AG10803 (cell line): ENCODE data around the gene N4BP3.

Source experiments
- DNase-seq: peaks from one replicate; pipeline ENCODE4 v3.0.0; 2010; ENCODE audit warnings: low read depth
- H3K4me3 ChIP-seq: 2 replicates; pipeline ENCODE4 v1.5.1; 2011; ENCODE audit warnings: mild to moderate bottlenecking, low read length, control low read depth
- TF ChIP-seq, protein P1 (sequence below): conservative IDR thresholded peaks from 2 replicates; pipeline ENCODE4 v1.5.1; 2011; ENCODE audit warnings: mild to moderate bottlenecking, low read length, control low read depth, inconsistent platforms

Gene N4BP3

DNA sequence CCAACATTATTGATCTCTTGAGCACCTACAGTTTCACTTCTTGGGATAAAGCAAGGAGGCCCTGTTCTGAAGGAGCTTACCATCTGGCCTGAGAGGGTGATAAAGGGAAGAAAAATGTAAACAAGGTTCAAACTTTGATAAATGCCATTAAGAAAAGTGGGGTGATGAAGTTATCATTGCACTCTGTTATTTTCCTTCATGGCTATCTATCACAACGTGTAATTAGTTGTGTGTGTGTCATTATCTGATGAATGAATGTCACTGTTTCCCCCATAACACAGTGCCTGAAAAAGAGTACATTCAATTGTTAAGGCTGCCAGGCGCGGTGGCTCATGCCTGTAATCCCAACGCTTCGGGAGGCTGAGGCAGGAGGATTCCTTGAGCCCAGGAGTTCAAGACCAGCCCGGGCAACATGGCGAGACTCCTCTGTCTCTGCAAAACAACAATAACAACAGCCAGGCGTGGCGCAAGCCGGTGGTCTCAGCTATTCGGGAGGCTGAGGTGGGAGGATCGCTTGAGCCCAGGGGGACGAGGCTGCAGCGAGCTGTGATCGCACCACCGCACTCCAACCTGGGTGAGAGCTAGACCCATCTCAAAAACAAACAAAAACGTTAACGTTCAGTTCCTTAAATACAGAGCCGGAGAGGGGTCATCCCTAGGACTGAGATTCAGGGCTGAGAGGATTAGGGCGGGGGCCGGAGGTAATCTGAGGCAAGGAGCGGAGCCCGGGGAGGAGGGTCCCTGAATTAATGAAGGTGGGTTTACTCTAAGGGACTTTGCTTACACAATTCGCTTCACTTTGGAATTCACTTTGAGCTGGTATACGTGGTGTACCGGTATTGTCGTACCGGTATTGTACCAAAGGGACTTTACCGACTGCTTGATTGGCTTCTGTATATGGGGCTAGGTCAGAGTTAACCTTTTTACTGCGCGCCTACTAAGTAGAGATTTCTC, 39.4 kb downstream of the N4BP3 start:
- H3K4me3 ChIP-seq: peak overlapping the region; percentile 84
- TF ChIP-seq, protein P1, sequence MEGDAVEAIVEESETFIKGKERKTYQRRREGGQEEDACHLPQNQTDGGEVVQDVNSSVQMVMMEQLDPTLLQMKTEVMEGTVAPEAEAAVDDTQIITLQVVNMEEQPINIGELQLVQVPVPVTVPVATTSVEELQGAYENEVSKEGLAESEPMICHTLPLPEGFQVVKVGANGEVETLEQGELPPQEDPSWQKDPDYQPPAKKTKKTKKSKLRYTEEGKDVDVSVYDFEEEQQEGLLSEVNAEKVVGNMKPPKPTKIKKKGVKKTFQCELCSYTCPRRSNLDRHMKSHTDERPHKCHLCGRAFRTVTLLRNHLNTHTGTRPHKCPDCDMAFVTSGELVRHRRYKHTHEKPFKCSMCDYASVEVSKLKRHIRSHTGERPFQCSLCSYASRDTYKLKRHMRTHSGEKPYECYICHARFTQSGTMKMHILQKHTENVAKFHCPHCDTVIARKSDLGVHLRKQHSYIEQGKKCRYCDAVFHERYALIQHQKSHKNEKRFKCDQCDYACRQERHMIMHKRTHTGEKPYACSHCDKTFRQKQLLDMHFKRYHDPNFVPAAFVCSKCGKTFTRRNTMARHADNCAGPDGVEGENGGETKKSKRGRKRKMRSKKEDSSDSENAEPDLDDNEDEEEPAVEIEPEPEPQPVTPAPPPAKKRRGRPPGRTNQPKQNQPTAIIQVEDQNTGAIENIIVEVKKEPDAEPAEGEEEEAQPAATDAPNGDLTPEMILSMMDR: no peak
- DNase-seq: no peak

DNA sequence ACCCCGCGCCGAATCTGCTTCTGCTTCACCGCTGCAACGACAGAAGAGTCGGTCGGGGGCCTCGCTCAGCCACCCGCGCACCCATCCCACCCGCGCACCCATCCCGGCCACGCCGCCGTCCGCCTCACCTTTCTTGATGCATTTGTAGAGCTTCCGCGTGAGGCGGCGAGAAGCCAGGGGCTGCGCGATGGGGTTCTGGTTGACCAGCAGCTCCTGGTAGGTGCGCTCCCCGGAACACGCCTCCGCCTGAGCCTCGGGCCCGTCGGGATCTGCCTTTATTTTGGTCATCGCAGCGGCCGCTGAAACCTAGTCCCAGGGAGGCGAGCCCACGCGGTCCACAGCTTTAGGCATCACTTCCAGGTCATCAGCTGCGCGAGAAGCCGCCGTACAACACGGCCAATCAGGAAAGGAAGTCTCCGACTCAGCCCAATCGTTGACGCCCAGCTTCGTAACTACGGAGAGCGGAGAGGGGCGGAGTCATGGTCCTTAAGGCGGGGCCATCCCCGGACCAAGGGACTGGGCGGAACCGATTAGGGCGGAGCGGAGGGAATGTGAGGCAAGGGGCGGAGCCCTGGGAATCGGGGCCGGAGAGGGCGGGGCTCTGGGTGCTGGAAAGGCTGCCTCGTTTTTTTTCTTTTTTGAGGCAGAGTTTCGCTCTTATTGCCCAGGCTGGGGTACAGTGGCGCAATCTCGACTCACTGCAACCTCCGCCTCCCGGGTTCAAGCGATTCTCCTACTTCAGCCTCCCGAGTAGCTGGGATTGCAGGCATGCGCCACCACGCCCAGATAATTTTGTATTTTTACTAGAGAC, 40.4 kb downstream of the N4BP3 start, which contains the start of gene NHP2:
Gene NHP2 (minus strand): TSS at position 356 of the 811 bp plus-strand sequence. CDS start 68 bp downstream, at position 288.
- peak; percentile 98 for DNase-seq
- TF ChIP-seq, protein P1: no peak
- H3K4me3 ChIP-seq: peak within 1 kb of the TSS; percentile 84

DNA sequence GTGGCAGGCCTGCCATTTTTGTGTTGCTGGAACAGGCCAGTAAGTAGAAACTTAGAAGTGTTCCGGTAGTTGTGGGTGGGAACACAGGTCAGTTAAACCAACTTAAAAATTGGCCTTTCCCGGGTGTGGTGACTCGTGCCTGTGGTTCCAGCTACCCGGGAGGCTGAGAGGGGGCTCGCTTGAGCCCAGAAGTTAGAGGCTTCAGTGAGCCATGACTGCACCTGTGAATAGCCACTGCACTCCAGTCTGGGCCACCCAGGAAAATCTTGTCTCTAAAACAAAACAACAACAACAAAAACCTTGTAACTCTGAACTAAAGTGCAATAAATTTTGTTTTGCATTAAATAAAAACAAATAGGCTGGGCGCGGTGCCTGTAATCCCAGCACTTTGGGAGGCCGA, 41.7 kb downstream of the N4BP3 start:
- TF ChIP-seq, protein P1: no peak

DNA sequence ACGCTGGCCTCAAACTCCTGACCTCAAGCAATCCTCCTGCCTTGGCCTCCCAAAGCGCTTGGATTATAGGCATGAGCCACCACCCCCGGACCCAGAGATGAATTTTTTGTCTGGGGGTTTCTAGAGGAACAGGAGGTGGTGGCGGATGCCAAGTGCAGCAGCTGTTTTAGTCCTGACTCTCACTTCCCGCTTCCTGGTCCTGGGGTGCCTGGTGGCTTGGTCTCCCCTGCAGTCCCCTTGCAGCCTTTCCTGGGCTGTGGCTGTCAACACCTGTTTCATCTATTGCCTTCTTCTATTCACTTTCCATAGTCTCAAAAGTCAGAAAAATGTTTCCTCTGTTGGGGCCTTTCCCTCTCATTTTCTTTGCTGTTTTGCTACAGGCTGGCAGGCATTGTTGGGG, 46.8 kb downstream of the N4BP3 start:
- no peak for DNase-seq
- H3K4me3 ChIP-seq: no peak overlapping the region
- TF ChIP-seq, protein P1: no peak

More for the DNA sequence above, 41.7 kb downstream of the N4BP3 start:
- DNase-seq: no peak
- H3K4me3 ChIP-seq: no peak overlapping the region

DNA sequence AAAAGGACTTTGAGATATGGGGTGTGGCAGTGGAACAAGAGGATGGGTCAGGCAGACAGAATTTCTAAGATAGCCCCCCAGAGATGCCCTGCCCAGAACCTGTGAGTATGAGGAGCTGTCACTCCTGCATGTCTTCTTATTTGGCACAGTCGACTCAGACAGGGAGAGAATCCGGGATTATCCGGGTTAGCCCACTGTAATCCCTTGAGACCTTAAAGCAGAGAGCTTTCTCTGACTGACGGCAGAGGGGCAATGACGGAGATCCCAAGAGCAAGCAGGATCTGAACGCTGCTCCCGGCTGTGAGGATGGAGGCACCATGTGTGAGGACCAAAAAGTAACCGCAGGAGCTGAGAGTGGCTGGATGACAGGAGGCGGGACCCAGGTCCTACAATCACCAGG, 49.1 kb downstream of the N4BP3 start:
- TF ChIP-seq, protein P1: no peak
- no peak for DNase-seq
- no peak overlapping the region for H3K4me3 ChIP-seq

DNA sequence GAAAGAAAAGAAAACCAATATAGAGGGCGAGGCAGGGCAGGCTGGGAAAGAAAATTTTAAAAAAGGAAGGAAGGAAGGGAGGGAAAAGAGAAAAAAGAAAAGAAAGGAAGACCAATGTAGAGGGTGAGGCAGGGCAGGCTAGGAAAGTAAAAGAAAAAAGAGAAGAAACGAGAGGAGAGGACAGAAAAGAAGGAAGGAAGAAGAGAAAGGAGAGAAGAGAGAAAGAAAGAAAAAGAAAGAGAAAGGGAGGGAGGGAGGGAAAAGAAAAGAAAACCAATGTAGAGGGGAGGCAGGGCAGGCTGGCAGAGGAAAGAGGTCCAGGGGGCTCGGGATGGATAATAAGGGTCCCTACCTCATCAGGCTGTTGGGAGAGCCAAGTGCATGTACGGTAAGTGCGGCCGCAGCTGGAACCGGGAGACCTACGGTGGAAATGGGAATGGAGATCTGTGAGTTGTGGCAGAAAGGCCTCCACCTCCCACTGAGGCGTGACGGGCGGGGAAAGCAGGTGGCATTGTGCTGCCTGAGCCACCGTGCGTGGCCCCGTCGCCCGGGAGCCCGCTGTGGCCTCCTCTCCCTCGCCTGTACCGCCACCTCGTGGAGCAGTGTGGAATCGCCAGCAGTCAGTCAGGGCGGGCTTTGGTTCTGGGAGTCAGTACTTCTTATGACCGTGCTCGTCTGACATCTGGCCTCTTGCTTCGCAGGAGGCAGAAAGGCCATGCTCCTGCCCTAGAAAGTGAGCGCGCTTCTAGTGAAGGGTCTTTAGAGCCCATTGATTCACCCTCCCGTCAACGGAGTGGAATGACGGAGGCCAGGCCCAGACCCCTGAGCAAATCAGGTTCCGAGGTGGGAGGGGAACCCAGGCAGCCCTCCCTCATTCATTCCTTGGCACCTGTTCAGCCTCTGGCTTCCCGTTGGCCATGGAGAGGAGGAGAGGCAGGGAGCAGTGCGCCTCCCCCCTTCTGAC, 50.7 kb downstream of the N4BP3 start:
- DNase-seq: peak; percentile 58
- H3K4me3 ChIP-seq: peak overlapping the region; percentile 35; the same call in 1 of the 2 replicates
- TF ChIP-seq, protein P1: peak; percentile 97
